Testis (tissue), 2 donors: ENCODE data around the gene FSD1.

ENCODE experiments used
- CTCF ChIP-seq, 3 experiments: fragments of 450-650 bp in 2 of 3; fragments of 200-600 bp in 1 of 3; sonication (generic) in 1 of 3; IDR thresholded peaks; one replicate each; pipeline ENCODE4 v1.5.1; 2016 to 2019; ENCODE audit warnings: antibody characterized with exemption in 3 of 3, mild to moderate bottlenecking in 2 of 3, moderate library complexity in 1 of 3
- POLR2A ChIP-seq: fragments of 450-650 bp; IDR thresholded peaks from one replicate; pipeline ENCODE4 v1.6.1; 2017; ENCODE audit warnings: antibody characterized with exemption, mild to moderate bottlenecking, moderate library complexity

- TF ChIP-seq CTCF (IDR thresholded peaks at IDR 0.05) (no peak), POLR2A (no peak)
These were observed 36.2 kb upstream of the FSD1 start for GRCh38 chr19:4267901-4268815.
